Astrocyte (in vitro differentiated cells and primary cell): ENCODE measurements around the gene GNAQ. TPM values are rescaled to one million over a fixed set of nuclear protein-coding genes. Genes with fewer than 3 reads are reported as not detected.
A peak's percentile ranks its signal among the peaks of the same experiment; 100 is the strongest.

Experiments used
- DNase-seq: peaks from one replicate; pipeline ENCODE4 v3.0.0-alpha.2; 2010; ENCODE audit warnings: low read depth
- FAIRE-seq: peaks from 2 replicates; lab custom pipeline; 2011; peaks lifted over from hg19 to GRCh38; lab: Jason Lieb, UNC
- H2AFZ ChIP-seq: 2 replicates; pipeline ENCODE4 v1.6.0; 2012; ENCODE audit warnings: low read depth, low read length, inconsistent platforms
- H3K27ac ChIP-seq: 2 replicates; pipeline ENCODE4 v1.5.1; 2011; ENCODE audit warnings: low read depth, low read length, inconsistent platforms
- H3K27me3 ChIP-seq: 2 replicates; pipeline ENCODE4 v1.6.0; 2011; ENCODE audit warnings: low read length, inconsistent platforms; ENCODE audit not compliant: insufficient read depth
- H3K36me3 ChIP-seq: 2 replicates; pipeline ENCODE4 v1.5.1; 2011; ENCODE audit warnings: low read length, inconsistent platforms; ENCODE audit not compliant: insufficient read depth
- H3K4me1 ChIP-seq: 2 replicates; pipeline ENCODE4 v1.5.1; 2011; ENCODE audit warnings: low read length, inconsistent platforms; ENCODE audit not compliant: insufficient read depth
- H3K4me2 ChIP-seq: 2 replicates; pipeline ENCODE4 v1.6.0; 2012; ENCODE audit warnings: low read length, inconsistent platforms
- H3K4me3 ChIP-seq: 2 replicates; pipeline ENCODE4 v1.5.1; 2011; ENCODE audit warnings: low read depth, mild to moderate bottlenecking, low read length, inconsistent platforms; ENCODE audit not compliant: insufficient read depth
- H3K79me2 ChIP-seq: 2 replicates; pipeline ENCODE4 v1.6.0; 2012; ENCODE audit warnings: mild to moderate bottlenecking, low read length, inconsistent platforms; ENCODE audit not compliant: insufficient read depth
- H3K9ac ChIP-seq: 2 replicates; pipeline ENCODE4 v1.6.0; 2012; ENCODE audit warnings: mild to moderate bottlenecking, low read length, inconsistent platforms
- H3K9me3 ChIP-seq: 2 replicates; pipeline ENCODE4 v1.5.1; 2012; ENCODE audit warnings: low read depth, mild to moderate bottlenecking, low read length, inconsistent platforms; ENCODE audit not compliant: insufficient read depth
- H4K20me1 ChIP-seq: 2 replicates; pipeline ENCODE4 v1.6.0; 2012; ENCODE audit warnings: low read length, inconsistent platforms; ENCODE audit not compliant: insufficient read depth
- H3K27ac Mint-ChIP-seq: one replicate; pipeline ENCODE4 v1.8.0; 2021; ENCODE audit warnings: mild to moderate bottlenecking, mixed read lengths; ENCODE audit not compliant: unreplicated experiment
- H3K27me3 Mint-ChIP-seq: one replicate; pipeline ENCODE4 v1.8.0; 2021; ENCODE audit warnings: low read depth, mixed read lengths; ENCODE audit not compliant: unreplicated experiment
- H3K36me3 Mint-ChIP-seq: one replicate; pipeline ENCODE4 v1.8.0; 2021; ENCODE audit warnings: low read depth, mixed read lengths; ENCODE audit not compliant: unreplicated experiment
- H3K4me1 Mint-ChIP-seq: one replicate; pipeline ENCODE4 v1.8.0; 2021; ENCODE audit warnings: low read depth, mixed read lengths; ENCODE audit not compliant: unreplicated experiment
- H3K4me3 Mint-ChIP-seq: one replicate; pipeline ENCODE4 v1.8.0; 2021; ENCODE audit warnings: mild to moderate bottlenecking, moderate library complexity, mixed read lengths; ENCODE audit not compliant: unreplicated experiment
- H3K9me3 Mint-ChIP-seq: one replicate; pipeline ENCODE4 v1.8.0; 2021; ENCODE audit warnings: mild to moderate bottlenecking, mixed read lengths; ENCODE audit not compliant: unreplicated experiment
- EZH2 ChIP-seq: IDR thresholded peaks from 2 replicates; pipeline ENCODE4 v1.6.1; 2012; ENCODE audit warnings: mild to moderate bottlenecking, low read length, inconsistent platforms; ENCODE audit not compliant: insufficient read depth
- total RNA-seq: library from RNA; stranded (reverse); gene quantifications from 2 replicates; pipeline ENCODE4 v1.2.1, GENCODE V29; 2021
- TF ChIP-seq, protein P1 (sequence below): IDR thresholded peaks from 2 replicates; pipeline ENCODE4 v1.5.1; 2011; ENCODE audit warnings: low read depth, mild to moderate bottlenecking, inconsistent platforms, low read length, moderate library complexity; ENCODE audit not compliant: insufficient read depth

Gene GNAQ
- total RNA-seq, 1 donor from 2014 or later = 74.9 TPM

DNA sequence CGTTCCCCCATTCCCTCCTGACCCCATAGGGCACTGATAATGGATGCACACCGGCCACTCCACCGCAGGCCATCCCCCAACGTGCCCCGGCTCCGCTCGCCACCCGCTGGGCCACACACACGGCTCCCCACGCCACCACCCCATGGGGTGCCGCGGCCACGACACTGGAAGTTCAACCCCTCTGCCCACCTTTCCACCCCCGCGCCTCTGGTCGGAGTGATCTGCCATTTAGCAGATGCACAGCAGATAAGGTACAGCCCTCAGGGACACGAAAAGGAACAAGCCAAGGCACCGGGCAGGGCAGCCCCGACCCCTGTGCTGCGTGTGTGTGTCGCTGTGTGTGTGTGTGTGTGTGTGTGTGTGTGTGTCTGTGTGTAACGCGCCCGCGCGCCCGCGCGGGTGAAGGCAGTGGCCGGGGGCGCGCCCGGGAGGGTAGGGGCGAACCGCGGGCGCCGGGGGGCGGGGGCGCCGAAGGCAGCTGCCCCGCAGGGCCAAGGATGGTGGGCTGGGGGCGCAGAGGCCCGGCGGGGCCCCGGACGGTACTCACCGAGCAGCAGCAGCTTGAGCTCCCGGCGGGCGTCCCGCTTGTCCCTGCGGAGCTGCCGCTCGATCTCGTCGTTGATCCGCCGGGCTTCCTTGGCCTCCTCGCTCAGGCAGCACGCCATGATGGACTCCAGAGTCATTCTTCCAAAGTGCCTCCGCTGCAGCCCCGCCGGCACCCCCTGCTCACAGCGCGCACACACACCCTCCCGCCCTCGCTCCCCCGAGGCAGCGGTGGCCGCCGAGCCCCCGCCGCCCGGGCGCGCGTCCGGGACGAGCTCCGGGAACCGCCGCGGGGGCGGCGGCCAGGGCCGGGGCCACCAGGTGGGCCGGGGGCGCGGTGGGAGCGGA lies 813 bp downstream of the GNAQ start:
- peak overlapping the region; percentile 100 for H3K4me3 Mint-ChIP-seq
- peak overlapping the region; percentile 87 for H3K27ac Mint-ChIP-seq
- peaks cover 40% of the 10 kb centered on the region for H3K4me1 Mint-ChIP-seq
- H3K9ac ChIP-seq = peak overlapping the region; percentile 95
- peak overlapping the region; percentile 57 for H3K27ac ChIP-seq
- peaks cover 22% of the 10 kb centered on the region for H3K4me1 ChIP-seq
- peaks cover 53% of the 10 kb centered on the region for H3K79me2 ChIP-seq
- FAIRE-seq = no peak
- no peak for DNase-seq
- H3K36me3 Mint-ChIP-seq = peaks cover 2% of the 10 kb centered on the region
- H3K9me3 ChIP-seq = no peaks in the 10 kb centered on the region
- peak overlapping the region; percentile 39 for H2AFZ ChIP-seq
- peak overlapping the region; percentile 95 for H3K4me2 ChIP-seq
- H3K4me3 ChIP-seq = peak overlapping the region; percentile 71
- no peaks in the 10 kb centered on the region for H3K27me3 Mint-ChIP-seq
- H4K20me1 ChIP-seq = peaks cover 38% of the 10 kb centered on the region
- no peaks in the 10 kb centered on the region for H3K9me3 Mint-ChIP-seq
- no peaks in the 10 kb centered on the region for H3K36me3 ChIP-seq
- no peaks in the 10 kb centered on the region for H3K27me3 ChIP-seq
- TF ChIP-seq EZH2 = no peak
- TF ChIP-seq, protein P1, sequence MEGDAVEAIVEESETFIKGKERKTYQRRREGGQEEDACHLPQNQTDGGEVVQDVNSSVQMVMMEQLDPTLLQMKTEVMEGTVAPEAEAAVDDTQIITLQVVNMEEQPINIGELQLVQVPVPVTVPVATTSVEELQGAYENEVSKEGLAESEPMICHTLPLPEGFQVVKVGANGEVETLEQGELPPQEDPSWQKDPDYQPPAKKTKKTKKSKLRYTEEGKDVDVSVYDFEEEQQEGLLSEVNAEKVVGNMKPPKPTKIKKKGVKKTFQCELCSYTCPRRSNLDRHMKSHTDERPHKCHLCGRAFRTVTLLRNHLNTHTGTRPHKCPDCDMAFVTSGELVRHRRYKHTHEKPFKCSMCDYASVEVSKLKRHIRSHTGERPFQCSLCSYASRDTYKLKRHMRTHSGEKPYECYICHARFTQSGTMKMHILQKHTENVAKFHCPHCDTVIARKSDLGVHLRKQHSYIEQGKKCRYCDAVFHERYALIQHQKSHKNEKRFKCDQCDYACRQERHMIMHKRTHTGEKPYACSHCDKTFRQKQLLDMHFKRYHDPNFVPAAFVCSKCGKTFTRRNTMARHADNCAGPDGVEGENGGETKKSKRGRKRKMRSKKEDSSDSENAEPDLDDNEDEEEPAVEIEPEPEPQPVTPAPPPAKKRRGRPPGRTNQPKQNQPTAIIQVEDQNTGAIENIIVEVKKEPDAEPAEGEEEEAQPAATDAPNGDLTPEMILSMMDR = no peak

DNA sequence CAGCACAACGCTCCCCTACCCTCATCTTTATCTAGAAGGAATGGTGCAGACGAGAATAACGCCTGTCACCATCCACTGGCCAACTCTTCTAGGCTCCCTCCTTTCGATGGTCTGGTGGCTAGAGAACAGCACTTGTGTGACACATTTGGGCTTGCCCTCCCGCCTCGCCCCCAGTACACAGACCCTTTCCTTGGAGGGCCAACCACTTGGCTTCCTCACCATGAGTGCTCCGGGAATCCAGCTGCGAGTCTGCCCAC lies 1.4 kb downstream of the GNAQ start:
- Histone ChIP-seq H3K27me3 (no peaks in the 10 kb centered on the region), H3K4me3 (peak overlapping the region; percentile 71), H3K4me1 (peaks cover 21% of the 10 kb centered on the region), H3K79me2 (peaks cover 58% of the 10 kb centered on the region), H3K9me3 (no peaks in the 10 kb centered on the region), H3K36me3 (no peaks in the 10 kb centered on the region), H2AFZ (peak overlapping the region; percentile 39), H3K9ac (peak overlapping the region; percentile 95), H4K20me1 (peaks cover 38% of the 10 kb centered on the region), H3K27ac (peak overlapping the region; percentile 57), H3K4me2 (peak overlapping the region; percentile 95)
- FAIRE-seq (no peak), DNase-seq (no peak)
- H3K9me3 Mint-ChIP-seq = no peaks in the 10 kb centered on the region
- no peak for TF ChIP-seq EZH2
- TF ChIP-seq, protein P1 = no peak
- no peaks in the 10 kb centered on the region for H3K27me3 Mint-ChIP-seq
- H3K4me3 Mint-ChIP-seq = peak overlapping the region; percentile 100
- peak overlapping the region; percentile 87 for H3K27ac Mint-ChIP-seq
- peaks cover 2% of the 10 kb centered on the region for H3K36me3 Mint-ChIP-seq
- H3K4me1 Mint-ChIP-seq = peaks cover 42% of the 10 kb centered on the region
